Common myeloid progenitor, CD34-positive (primary cell): Measurements from ENCODE around the gene VWA5B1.

Experiments used
- CTCF ChIA-PET: fragments of 350-600 bp; sonication (Branson Sonifier 250); formaldehyde crosslinking; loops from one replicate; lab custom pipeline; 2021; ENCODE audit warnings: antibody characterized with exemption; lab: Charles Lee
- POLR2A ChIA-PET: fragments of 350-600 bp; sonication (Branson Sonifier 250); formaldehyde crosslinking; loops from one replicate; lab custom pipeline; 2021; ENCODE audit warnings: antibody characterized with exemption; lab: Charles Lee
- DNase-seq, 3 donors: peaks; one replicate each; pipeline versions ENCODE4 v3.0.0 to v3.0.0-alpha.2; 2013
- H3K27ac ChIP-seq, 2 experiments: 1 replicate in 1 of 2; 2 replicates in 1 of 2; pipeline ENCODE4 v1.7.0; 2013; ENCODE audit warnings: inconsistent platforms in 2 of 2, low read length in 2 of 2, mild to moderate bottlenecking in 2 of 2, low read depth in 1 of 2, moderate library complexity in 1 of 2; ENCODE audit not compliant: severe bottlenecking in 2 of 2, insufficient read depth in 1 of 2, poor library complexity in 1 of 2
- H3K27me3 ChIP-seq, 5 experiments: replicated peaks in 2 of 5; 1 replicate in 3 of 5; 2 replicates in 2 of 5; pipeline versions ENCODE4 v1.6.1 to v1.7.0; 2013; ENCODE audit warnings: low read length in 4 of 5, mild to moderate bottlenecking in 2 of 5, moderate library complexity in 2 of 5, inconsistent platforms in 1 of 5; ENCODE audit not compliant: insufficient read depth in 5 of 5, control insufficient read depth in 4 of 5
- H3K36me3 ChIP-seq, 4 experiments: 1 replicate in 2 of 4; 2 replicates in 2 of 4; pipeline versions ENCODE4 v1.6.1 to v1.7.0; 2013; ENCODE audit warnings: low read length in 3 of 4, control low read depth in 1 of 4, mild to moderate bottlenecking in 1 of 4; ENCODE audit not compliant: control insufficient read depth in 4 of 4, insufficient read depth in 4 of 4
- H3K4me1 ChIP-seq, 4 experiments: 1 replicate in 3 of 4; 2 replicates in 1 of 4; pipeline versions ENCODE4 v1.6.1 to v1.7.1; 2013; ENCODE audit warnings: low read length in 3 of 4, mild to moderate bottlenecking in 3 of 4, control low read depth in 1 of 4, inconsistent platforms in 1 of 4, moderate library complexity in 1 of 4; ENCODE audit not compliant: control insufficient read depth in 4 of 4, insufficient read depth in 4 of 4; ENCODE audit errors: control extremely low read depth in 1 of 4
- H3K4me3 ChIP-seq, 7 experiments: 1 replicate in 4 of 7; 2 replicates in 3 of 7; pipeline versions ENCODE4 v1.5.1 to v1.7.0; 2013; ENCODE audit warnings: mild to moderate bottlenecking in 7 of 7, low read length in 6 of 7, moderate library complexity in 6 of 7, inconsistent platforms in 2 of 7, low read depth in 2 of 7, control low read depth in 1 of 7; ENCODE audit not compliant: insufficient read depth in 4 of 7, control insufficient read depth in 1 of 7; ENCODE audit errors: extremely low read depth in 1 of 7
- H3K9me3 ChIP-seq, 5 experiments: 1 replicate in 4 of 5; 2 replicates in 1 of 5; pipeline versions ENCODE4 v1.6.1 to v1.7.1; 2013; ENCODE audit warnings: low read length in 4 of 5, mild to moderate bottlenecking in 2 of 5, inconsistent platforms in 1 of 5, low read depth in 1 of 5, moderate library complexity in 1 of 5; ENCODE audit not compliant: control insufficient read depth in 4 of 5, insufficient read depth in 2 of 5; ENCODE audit errors: control extremely low read depth in 1 of 5
- WGBS: methylation state at CpG from one replicate; pipeline ENCODE4 v1.1.5; 2013; ENCODE audit not compliant: insufficient coverage; 5-methylcytosine and 5-hydroxymethylcytosine counted together

Gene VWA5B1

DNA sequence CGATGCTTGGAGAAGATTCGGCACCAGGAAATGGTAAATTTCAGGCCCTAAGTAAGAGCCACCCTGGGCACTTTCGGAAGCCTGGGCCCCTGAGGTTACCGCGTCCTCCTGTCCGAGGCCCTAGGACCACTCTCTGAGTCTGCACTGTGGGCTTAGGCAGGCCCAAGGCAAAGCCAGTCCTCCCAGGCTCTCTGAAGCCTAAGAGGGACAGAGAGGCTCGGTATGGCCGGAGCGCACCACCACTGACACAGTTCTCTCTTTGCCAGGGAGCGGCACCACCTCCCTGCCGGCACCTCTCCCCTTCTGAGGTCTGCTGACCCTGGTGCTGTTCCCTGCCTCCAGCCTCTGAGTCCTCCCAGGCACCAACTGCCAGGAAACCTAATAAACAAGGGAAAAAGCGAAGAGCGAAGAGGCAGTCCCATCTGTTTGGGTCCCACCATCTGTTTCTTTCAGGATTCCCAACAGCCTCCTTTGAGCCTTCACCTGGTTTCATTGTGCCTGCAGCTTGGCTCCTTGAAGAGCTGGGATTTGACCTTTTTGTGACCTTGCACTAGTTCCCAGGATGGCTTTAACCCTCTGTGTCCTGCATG lies 57.7 kb downstream of the VWA5B1 start:
- Histone ChIP-seq H3K4me1 (no peaks in the 10 kb centered on the region), H3K4me3 (no peak overlapping the region), H3K27me3 (peaks cover 2 to 58% (median 8%) of the 10 kb centered on the region in 5 experiments), H3K27ac (no peak overlapping the region), H3K9me3 (peaks cover 0 to 10% (median 3%) of the 10 kb centered on the region in 5 experiments), H3K36me3 (no peaks in the 10 kb centered on the region)
- no peak for DNase-seq
- 84% methylated on average over 10 of the region's 13 CpGs for WGBS
- ChIA-PET POLR2A (no interaction called here), CTCF (no interaction called here)

DNA sequence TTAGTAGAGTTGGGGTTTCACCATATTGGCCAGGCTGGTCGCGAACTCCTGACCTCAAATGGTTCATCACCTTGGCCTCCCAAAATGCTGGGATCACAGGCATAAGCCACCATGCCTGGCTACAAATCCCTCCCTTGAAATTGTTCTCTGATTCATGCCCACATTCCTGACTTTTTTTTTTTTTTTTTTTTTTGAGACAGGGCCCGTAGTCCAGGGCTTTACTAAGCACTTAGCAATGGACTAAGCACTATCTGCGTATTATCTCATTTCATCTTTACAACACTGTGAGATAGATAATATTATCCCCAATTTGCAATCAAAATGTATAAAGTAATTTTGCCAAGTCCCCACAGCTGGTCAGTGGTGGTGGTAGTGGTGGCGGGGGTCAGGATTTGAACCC lies 58.9 kb downstream of the VWA5B1 start:
- H3K9me3 ChIP-seq: peaks cover 0 to 10% (median 3%) of the 10 kb centered on the region in 5 experiments
- peaks cover 0 to 49% (median 3%) of the 10 kb centered on the region in 5 experiments for H3K27me3 ChIP-seq
- no peaks in the 10 kb centered on the region for H3K4me1 ChIP-seq
- H3K36me3 ChIP-seq: no peaks in the 10 kb centered on the region
- WGBS: 100% methylated on average over 2 of the region's 5 CpGs
- ChIA-PET POLR2A (no interaction called here), CTCF (no interaction called here)
- H3K27ac ChIP-seq: no peak overlapping the region
- no peak overlapping the region for H3K4me3 ChIP-seq
- no peak for DNase-seq

DNA sequence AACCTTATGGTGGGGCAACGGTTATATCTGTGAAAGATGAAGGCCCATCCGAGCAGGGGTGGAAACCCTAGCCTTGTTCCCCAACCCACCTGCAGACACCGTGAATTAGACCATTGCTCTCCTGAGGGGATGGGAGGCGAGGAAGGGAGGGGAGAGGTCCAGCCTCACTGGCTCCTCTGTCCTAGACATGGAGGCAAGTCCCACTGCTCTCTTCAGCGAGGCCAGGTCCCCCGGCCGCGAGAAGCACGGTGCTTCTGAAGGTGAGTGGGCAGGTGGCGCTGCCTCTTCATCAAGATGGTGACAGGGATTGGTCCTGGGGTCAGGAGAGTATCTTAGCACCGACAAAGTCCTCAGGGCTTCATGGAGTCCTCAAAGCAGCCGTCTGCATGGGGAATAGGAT lies 59.3 kb downstream of the VWA5B1 start:
- 89% methylated on average over 8 of the region's 12 CpGs for WGBS
- no peak for DNase-seq
- Histone ChIP-seq H3K4me3 (no peak overlapping the region), H3K27ac (no peak overlapping the region), H3K36me3 (no peaks in the 10 kb centered on the region), H3K4me1 (no peaks in the 10 kb centered on the region), H3K27me3 (peaks cover 0 to 45% (median 2%) of the 10 kb centered on the region in 5 experiments), H3K9me3 (peaks cover 0 to 10% (median 3%) of the 10 kb centered on the region in 5 experiments)
- POLR2A ChIA-PET: no interaction called here
- CTCF ChIA-PET: no interaction called here

DNA sequence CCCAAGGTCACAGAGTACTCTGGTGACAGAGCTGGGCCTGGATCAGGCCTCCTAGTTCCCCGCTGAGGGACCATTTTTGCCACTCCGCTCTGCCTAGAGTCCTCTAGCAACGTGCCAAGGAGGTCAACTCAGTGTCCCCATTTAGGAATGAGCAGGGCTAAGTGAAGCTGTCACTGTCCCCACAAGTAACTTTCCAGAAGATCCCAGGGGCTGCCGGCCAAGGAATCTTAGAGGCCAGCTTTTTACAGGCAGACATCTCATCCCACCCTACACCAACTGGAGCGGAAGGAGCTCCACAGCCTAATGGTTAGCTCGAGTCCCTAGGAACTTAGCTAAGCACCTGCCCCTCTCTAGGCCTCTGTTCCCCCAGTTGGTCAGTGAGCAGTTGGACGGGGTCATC lies 59.7 kb downstream of the VWA5B1 start:
- Histone ChIP-seq H3K4me1 (no peaks in the 10 kb centered on the region), H3K27me3 (peaks cover 0 to 40% (median 2%) of the 10 kb centered on the region in 5 experiments), H3K9me3 (peaks cover 0 to 10% (median 3%) of the 10 kb centered on the region in 5 experiments), H3K36me3 (no peaks in the 10 kb centered on the region), H3K4me3 (no peak overlapping the region), H3K27ac (no peak overlapping the region)
- CTCF ChIA-PET: no interaction called here
- POLR2A ChIA-PET: no interaction called here
- no peak for DNase-seq
- WGBS: 94% methylated on average over 5 of the region's 7 CpGs

DNA sequence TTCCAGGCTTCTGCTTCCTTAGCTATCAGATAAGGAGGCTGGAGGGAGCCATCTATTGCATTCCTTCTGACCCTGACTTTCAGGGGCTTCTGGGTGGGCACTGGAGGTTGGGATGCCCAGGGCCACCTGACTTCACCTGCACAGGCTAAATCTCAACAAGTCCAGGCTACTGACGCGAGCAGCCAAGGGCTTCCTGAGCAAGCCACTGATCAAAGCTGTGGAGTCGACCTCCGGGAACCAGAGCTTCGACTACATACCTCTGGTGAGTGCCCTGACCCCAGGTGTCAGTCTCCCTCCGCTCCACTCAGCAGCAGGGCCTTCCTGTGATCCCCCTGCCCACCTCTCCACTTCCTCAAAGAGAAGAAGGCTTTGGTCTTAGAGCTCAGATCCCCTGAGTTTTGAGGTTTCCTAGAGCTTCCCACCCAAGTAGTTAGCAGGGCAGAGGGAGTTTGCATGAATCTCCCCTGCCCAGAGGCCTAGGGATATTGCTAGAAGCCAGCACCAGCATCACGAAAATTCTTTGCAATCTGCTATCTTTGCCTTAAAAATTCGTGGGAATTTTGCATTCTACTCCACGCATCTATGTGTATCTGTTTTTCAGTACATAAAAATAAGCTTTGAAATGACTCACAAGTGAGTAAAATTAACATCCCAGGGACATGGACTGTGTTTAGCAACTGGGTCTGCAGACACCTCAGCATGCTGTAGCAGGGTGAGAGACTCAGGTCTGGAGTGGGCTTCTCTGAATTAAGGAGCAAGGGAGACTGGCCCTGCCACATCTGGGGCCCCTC lies 61.4 kb downstream of the VWA5B1 start:
- H3K4me1 ChIP-seq: no peaks in the 10 kb centered on the region
- no peak overlapping the region for H3K27ac ChIP-seq
- no peaks in the 10 kb centered on the region for H3K36me3 ChIP-seq
- WGBS: 76% methylated on average over 8 of the region's 9 CpGs
- no peaks in the 10 kb centered on the region for H3K9me3 ChIP-seq
- ChIA-PET POLR2A (no interaction called here), CTCF (interaction anchor here (1.0 kb wide), 1 partner anchor 25 kb away, joined by 3 read pairs; no protein-coding TSS in a partner anchor)
- no peak for DNase-seq
- H3K4me3 ChIP-seq: no peak overlapping the region
- H3K27me3 ChIP-seq: peaks cover 0 to 32% (median 0%) of the 10 kb centered on the region in 5 experiments

DNA sequence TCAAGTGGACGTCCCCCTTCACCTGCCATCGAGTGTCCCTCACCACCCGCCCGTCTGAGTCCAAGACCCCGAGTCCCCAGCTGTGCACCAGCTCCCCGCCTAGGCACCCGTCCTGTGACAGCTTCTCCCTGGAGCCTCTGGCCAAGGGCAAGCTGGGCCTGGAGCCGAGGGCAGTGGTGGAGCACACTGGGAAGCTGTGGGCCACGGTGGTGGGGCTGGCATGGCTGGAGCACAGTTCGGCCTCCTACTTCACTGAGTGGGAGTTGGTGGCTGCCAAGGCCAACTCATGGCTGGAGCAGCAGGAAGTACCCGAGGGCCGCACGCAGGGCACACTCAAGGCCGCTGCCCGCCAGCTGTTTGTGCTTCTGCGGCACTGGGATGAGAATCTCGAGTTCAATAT lies 63.2 kb downstream of the VWA5B1 start:
- no peak for DNase-seq
- no peaks in the 10 kb centered on the region for H3K4me1 ChIP-seq
- H3K27ac ChIP-seq: no peak overlapping the region
- H3K9me3 ChIP-seq: no peaks in the 10 kb centered on the region
- ChIA-PET CTCF (no interaction called here), POLR2A (no interaction called here)
- no peak overlapping the region for H3K4me3 ChIP-seq
- no peaks in the 10 kb centered on the region for H3K36me3 ChIP-seq
- WGBS: 92% methylated on average over 14 of the region's 17 CpGs
- peaks cover 0 to 38% (median 2%) of the 10 kb centered on the region in 5 experiments for H3K27me3 ChIP-seq

DNA sequence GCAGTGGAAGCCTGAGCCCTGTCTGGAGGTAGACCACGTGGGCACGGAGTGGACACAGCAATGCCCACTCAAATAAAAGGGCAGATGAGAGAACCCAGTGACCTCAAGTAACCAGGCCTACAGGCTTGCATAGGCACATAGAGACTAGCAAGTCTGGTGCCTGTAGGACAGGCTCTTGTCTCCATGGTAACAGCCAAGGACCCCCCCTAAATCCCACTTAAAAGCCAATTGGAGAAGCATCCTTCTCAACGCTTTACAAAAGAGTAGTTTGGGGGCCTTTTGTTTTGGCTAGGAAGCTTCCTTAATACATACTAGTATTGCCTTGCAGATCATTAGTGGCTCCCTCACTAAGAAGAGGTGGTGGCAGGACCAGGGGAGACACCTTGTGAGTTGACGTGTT lies 63.9 kb downstream of the VWA5B1 start:
- peaks cover 0 to under 1% (median 0%) of the 10 kb centered on the region in 4 experiments for H3K4me1 ChIP-seq
- ChIA-PET CTCF (no interaction called here), POLR2A (no interaction called here)
- H3K36me3 ChIP-seq: no peaks in the 10 kb centered on the region
- H3K9me3 ChIP-seq: no peaks in the 10 kb centered on the region
- no peak overlapping the region for H3K27ac ChIP-seq
- no peak for DNase-seq
- H3K27me3 ChIP-seq: peaks cover 0 to 42% (median 2%) of the 10 kb centered on the region in 5 experiments
- no peak overlapping the region for H3K4me3 ChIP-seq
- no CpG with 5 or more reads among the region's 4 CpGs for WGBS
